GM21515 (cell line): ENCODE data around the gene ANXA4.

Source experiments
- ATAC-seq: cut with Tn5 transposase; IDR thresholded peaks from one replicate; pipeline ENCODE4 v1.9.1; 2021; ENCODE audit not compliant: unreplicated experiment

The ANXA4 gene

DNA sequence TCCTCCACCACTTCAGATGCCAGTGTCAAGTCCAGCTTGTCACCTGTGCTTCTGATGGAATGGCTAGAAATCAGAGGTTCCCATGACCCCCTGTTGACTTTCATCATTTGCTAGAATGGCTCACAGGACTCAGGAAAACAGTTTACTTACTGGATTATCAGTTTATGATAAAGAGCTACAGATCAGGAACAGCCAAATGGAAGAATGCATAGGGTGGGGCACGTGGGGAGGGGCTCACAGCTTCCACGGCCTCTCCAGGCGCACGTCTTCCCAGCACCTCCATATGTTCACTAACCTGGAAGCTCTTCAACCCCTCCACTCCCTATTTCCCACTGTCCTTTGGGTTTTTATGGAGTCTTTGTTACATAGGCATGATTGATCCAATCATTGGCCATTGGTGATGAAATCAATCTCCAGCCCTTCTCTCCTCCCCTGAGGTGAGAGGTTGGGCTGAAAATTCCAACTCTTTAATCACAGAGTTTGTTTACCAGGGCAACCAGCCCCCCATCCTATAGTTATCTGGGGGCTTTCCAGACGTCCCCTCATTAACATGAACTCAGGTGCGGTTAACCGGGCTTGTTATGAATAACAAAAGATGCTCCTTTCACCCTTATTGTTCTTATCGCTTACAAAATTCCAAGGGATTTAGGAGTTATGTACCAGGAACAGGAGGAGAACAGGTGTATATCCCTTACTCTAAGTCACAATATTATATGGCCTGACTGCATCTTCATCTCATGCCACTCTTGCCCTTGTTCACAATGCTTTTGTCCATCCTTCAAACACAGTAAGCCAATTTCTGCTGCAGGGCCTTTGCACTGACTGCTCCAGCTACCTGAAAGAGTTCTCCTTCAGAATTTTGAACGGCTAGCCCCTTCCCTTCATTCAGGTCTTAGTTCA lies 35.2 kb downstream of the ANXA4 start:
- ATAC-seq, result no peak

DNA sequence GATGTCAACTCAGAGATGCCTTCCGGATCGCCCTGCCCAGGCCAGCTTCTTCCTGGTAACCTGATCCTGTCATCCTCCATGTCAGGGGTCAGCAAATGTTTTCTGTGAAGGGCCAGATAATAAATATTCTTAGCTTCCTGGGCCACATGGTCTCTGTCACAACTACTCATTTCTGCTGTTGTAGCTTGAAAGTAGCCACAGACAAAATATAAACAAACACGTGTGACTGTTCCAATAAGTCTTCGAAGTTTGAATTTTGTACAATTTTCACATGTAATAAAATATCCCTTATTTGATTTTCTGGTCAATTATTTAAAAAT lies 35.8 kb downstream of the ANXA4 start:
- ATAC-seq, result no peak

DNA sequence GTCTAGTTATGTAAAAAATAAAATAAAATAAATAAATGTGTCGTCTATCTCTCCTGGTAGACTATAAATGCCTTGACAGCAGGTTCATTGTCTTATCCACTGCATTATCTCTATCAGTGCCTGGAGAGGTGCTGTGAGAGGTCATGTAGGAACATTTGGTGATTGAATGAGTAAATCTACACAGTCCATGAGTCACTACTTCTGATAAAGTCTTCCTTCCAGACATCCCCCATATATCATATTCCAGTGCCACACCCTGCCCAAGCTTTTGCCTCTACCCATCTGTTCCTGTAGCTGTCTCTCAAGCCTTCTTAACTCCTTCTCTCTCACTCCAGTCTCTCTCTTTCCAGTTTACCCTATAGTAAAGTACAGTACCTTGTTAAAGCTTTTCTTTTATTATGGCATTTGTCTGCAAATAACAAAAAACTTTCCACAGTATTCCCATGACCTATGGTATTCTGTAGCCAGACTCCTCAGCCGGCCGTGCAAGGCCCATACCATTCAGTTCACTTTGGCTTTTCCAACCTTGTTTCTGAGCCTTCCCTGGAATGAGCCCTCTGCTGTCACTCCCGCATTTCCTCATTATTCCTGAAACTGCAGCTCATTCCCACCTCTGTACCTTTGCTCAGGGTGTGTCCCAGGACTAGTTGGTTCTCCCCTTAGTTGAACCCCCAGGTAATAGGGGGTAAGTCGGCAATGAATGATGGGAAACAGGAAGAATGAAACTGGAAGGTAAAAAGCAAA lies 37.5 kb downstream of the ANXA4 start:
- ATAC-seq, result no peak

DNA sequence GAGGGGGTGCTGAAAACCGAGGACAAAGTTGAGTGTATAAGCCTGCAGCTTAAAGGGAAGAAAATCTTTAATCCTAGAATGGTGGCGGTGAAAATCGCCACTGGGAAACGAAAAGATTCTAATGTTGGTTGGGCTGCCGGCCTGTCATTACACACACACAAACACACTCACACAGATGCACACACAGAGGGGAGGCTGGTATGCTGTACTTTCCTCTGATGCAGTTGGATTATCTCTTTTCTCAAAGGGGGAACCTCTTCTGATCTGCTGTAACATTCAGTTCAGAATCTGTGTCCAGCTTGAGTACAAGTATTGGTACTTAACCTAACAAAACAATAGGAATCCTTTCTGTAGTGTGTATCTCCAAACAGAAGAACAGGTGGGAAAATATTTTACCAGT lies 39.0 kb downstream of the ANXA4 start:
- ATAC-seq, result no peak

DNA sequence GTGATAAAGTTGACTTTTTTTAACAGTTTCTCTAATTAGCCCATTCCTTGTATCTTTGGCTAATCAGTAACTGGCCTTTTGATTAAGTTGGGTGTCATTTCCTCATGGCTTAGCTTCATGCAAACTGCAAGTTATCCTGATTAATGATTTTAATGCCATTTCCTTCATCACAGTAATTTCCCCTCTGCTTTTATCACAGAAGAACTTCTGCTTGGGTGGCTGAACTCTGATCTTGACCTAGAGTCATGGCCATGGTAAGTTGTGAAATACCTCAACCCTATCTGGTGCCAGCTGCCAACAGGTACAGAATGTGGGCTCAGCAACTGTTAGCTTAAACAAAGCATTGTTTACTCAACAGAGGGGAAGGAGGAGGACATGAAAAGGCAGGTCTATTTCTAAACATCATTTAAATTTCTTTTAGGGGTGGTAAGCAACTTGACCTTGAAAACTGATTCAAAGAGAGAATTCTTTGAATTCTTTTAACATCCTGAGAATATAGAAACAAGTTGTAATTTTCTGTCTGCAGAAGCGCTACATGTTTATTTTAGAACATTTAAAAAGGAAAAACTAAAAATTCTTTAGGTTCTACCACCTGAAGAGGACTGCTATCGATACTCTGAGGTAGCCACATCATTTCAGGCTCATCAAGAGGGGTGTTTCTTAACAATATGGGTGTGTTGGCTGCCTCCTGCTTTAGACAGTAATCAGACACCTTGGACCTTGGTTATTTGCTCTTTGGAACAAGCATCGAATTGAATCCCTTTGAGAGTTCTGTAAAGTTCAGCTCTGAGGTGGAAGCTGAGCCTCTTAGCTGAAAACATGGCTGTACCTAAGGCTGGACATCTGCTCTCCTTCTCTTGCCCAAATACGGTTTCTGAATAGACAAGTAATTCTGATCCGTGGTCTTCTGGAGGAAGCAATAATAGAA lies 39.7 kb downstream of the ANXA4 start:
- no peak for ATAC-seq

DNA sequence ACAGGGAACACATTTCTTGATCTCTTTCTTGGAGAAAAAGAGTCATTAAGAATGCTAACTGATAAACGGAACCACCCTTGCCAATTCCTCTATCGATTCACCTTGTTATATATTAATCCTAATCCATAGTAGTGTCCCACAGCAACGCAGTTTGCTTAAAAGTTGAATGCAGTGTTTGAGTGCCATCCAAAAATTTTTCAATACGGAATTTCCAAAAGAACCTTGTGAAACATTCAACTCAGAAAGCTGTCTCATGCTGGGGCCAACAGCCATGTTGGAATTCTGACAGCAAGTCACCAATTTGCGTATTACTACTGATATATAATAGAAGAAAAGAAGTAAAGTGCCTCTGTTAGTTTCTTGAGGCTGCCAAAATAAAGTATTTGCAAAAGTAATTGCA lies 42.3 kb downstream of the ANXA4 start:
- ATAC-seq, result no peak

DNA sequence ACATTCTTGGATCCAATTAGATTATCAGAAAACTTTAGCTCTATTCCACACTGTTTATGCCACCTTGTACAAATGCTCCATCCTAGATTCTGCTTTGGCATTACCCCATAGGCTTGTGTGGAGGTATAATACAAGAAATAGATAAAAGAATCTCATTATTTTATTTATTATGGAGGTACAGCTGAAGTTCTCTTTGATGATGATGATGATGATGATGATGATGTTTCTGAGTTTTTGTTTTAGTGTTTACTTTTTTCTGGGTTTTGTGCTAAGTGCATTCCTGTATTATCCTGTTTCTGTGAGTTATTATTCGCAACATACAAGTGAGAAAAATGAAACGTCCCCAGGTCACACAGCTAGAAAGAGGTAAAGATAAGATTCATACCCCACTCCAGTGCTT lies 43.4 kb downstream of the ANXA4 start:
- no peak for ATAC-seq

DNA sequence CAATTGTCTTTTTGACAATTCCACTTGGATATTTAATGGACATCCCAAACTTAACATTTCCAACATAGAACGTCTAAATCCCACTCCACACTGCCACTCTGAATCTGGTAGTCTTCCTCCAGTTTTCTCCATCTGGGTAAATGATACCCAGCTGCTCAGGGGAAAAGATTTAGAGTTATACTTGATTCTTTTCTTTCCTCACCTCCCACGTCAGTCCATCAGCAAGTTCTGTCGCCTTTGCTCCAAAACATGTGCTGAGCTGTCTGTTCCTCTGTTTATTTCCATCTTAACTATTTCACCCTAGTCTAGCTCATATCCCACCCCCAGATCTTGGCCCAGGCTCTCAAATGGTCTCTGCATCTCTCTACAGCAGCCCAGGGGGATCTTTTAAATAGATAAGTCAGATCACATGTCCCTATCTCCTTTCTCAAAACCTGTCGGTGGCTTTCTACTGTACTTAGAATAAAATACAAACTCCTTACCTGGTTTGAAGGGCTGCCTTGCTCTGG lies 44.2 kb downstream of the ANXA4 start:
- ATAC-seq, result no peak

DNA sequence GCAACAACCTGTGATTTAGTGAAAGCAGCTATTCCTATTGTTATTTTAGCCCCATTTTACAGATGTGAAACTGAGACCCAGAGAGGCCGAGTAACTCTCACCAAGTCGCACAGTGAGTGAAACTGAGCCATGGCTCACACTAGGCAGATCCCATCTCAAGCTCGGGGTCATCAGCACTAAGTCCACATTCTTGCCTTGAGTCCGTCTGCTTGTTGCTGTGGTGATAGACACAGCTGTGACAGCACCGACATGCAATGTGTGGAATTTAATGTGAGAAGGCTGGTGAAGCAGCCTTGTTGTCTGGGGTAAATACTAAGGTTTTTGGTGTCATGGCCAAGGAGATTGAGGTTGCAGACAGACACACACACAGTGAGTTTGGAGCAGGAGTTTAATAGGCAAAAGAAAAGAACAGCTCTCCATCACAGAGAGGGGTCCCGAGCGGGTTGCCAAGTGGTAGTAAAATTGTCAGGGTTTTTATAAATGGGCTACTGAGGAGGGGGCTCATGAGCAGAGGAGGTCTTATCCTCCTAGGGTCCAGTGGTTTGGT lies 47.3 kb downstream of the ANXA4 start:
- ATAC-seq, result peak; percentile 65

DNA sequence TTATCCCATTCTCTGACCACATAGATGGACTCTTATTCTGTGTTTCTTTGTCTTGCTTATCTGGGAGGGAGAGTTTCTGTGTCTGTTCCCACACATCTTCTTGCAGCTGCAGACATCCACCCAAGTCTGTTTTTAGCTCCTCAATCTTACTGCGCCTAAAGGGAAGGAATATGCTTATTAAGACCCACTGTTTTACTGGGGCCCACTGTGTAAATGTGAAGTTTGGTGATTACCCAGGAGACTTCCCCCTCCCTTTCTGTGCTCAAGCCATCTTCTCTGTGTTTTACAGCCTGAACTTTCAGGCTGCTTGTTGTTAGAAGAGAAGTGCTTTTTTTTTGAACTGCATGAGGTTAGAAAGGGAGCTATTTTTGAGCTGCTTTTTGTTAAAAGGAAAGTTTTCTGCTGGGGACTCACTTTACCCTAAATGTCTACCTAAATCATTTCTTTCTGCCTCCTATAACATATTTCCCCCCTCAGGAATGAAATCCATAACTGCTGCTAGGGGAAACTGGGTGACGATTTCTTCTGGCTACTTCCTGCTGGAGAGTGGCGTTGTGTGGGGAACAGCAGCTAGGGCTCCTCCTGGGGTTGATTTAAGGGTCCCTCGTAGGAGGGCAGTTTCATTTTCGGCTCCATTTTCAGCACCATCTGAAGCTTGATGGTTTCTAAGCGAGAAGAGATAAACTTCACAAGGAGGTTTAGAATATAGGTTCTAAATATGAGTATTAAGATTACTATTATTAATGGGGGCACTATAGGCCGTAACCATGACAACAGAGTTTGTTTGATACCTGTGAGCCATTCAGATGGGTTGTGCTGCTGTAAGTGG lies 48.1 kb downstream of the ANXA4 start:
- ATAC-seq, result peak; percentile 52

DNA sequence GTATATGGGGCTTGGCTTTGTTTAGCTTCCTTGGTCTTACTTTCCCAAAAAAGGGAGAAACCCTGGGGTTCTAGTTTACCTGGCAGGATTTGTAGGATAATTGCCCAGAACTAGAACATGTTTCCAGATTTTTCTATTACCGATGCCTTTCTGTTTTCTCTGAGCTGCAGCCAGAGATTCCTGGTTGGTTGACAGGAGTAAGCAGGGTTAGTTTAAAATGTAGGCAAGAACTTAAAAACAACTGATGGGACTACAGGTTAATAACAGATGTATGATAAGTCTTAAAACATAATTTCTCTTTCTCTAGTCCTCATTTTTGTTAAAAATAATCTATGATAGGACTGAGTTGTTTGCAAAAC lies 48.6 kb downstream of the ANXA4 start:
- ATAC-seq, result no peak

DNA sequence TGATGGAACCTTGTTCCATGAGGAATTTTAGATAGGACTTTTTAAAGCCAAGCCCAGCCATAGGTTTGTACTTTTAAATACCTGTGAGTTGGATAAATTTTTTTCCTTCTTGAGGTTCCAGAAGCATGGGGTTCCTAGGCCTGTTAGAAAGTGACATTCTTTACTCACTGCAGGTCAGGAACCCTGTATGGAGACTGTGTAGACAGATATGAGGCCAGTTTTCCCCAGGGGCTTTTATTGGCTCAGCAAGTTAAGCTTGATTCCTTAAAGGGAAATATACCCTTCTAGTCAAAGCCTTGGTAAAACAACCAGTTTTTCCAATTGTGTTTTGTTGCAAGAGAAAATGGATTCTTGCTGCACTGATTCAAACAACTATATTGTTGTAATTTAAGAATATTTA lies 49.1 kb downstream of the ANXA4 start:
- ATAC-seq, result no peak

DNA sequence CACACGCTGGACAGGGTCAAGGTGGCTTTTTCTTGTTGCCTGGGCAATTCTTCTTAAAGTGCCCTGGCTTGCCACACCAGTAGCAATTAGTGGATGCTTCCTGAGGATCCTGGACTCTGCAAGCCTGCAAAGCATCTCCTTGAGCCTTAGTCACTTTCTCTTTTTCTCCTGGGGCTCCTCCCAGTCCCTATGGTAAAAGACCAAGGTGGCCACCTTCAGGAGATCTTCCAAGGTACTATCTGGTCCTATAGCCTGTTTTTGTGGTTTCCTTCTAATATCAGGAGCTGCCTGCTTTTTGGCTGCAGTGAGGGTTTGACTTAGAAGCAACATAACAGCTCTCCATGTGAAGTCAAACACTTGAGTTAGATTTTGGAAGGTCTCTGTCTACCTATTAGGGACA lies 54.2 kb downstream of the ANXA4 start:
- no peak for ATAC-seq

DNA sequence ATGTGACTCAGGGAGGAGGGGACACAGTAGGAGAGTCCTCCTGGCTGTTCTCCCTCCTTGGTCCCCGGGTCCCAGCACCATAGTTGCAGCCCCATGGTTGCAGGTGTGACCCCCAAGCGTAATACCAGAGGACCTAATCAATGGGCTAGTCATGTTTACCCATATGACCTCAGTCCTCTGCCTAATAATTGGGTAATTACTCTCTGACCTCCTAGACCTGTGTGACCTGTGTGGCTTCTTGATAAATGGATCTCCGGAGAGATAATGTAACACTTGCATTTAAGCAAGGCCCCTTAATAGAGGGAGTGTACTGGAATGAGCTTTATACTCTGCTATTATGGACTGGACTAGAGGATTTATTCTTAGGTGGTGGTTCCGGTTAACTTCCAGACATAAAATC lies 55.3 kb downstream of the ANXA4 start:
- no peak for ATAC-seq

DNA sequence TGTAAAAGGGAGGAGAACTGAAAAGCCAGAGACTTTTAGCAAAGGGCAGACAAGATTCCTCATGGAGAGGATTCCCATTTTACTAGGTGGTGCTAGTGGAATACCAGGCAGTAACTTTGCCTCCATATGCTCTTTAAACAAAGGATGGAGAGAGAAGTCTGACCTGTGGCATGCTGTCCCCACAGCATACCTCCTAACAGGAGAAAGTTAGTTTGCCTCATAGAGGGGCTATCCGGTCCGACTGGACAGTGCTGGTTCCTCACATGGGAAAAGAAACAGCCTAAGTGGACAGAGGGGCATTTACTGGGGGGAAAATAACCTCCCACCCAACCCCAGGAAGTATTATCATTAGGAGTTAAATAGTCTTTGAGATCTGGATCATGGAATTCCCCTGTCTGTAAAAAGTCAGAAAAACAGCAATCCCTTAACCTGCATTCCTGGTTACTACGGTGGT lies 55.9 kb downstream of the ANXA4 start:
- ATAC-seq, result no peak

DNA sequence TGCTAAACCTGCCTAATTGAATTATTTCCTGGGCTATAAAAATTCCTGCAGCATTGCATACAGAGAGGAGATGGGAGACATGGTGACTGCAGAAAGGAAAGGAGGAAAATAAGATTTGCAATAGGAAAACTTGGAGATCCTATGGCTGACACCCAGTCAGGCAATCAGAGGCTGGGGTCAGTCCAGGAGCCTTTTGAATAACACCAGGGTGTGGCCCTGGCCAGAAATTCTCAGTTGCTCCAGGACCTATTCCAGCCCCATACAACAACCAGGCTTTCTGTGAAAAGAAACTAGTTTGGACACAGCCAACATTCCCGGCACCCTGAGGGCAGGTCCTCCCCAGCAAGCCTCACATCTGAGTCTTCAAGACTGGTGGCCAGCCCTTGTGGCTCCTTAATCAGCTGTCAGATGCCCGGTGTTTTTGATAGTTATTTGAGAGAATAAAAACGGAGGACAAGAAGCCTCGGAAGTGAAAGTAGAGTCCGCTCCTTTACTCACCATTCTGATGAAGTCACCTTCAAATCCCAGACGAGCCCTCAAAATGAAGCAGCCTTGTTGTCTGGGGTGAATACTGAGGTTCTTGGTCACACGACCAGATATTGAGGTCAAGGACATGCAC lies 56.5 kb downstream of the ANXA4 start:
- ATAC-seq, result no peak

DNA sequence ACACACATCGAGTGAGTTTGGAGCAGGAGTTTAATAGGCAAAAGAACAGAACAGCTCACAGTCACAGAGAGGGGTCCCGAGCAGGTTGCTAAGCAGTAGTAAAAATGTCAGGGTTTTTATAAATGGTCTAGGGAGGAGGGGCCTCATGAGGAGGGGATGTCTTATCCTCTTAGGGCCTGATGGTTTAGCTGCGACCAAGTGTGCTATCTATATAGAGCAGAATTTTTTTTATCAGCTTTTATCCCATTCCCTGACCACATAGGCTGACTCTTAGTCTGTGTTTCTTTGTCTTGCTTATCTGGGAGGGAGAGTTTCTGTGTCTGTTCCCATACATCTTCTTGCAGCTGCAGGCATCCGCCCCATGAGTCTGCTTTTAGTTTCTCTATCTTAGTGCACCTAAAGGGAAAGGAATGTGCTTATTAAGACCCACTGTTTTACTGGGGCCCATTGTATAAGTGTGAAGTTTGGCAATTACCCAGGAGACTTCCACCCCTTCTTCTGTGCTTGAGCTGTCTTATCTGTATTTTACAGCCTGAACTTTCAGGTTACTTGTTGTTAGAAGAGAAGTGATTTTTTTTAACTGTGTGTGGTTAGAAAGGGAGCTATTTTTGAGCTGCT lies 57.1 kb downstream of the ANXA4 start:
- ATAC-seq, result no peak

DNA sequence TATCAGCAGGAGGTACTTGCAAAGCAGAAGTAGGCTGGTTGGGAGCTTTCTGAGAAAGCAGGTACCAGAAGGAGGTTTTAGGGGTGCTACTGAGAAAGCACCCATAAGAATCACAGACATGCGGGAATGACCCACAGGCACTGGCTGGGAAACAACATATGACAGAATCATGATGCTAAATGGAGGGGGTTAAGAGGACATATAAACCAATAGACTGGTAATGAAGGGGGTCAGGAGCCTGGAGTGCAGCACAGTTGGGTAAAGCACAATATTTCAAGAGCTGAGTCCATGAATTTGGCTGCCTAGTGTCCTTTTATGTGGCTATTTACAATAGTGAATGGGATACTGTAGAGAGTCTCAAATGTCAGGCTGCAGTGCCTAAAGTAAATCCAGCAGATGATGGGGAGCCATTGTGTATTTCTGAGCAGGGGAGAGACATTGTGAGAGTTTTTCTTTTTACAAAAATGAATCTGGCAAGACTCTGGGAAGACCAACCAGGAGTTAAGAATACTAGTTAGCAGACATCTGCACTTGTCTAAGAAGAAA lies 59.9 kb downstream of the ANXA4 start:
- ATAC-seq, result no peak
